Measurements from ENCODE around the gene ZNF787.
A peak's percentile ranks its signal among the peaks of the same experiment; 100 is the strongest.
"Not testable (repeated sequence)": the region's sequence is repeated elsewhere in the genome, so short reads cannot be mapped to it uniquely, and the experiment has no call there.

Gene ZNF787

GRCh38 chr19:56121180-56122167, at the start of gene ZNF787:
Gene ZNF787, minus strand, starts transcription at chr19:56121295. Its CDS starts 18,078 bp downstream, at chr19:56103217.
- DNase-seq, result peak; percentile 94 to 99 (median 96)

- DNase-seq, result no peak
Measured at GRCh38 chr19:56170261-56170660, 49.2 kb upstream of the ZNF787 start.

GRCh38 chr19:56167064-56167578, 46.0 kb upstream of the ZNF787 start:
- no peak for DNase-seq

GRCh38 chr19:56163097-56163496, 42.0 kb upstream of the ZNF787 start:
- no peak for DNase-seq

GRCh38 chr19:56162258-56162657, 41.2 kb upstream of the ZNF787 start:
- DNase-seq, result no peak

- DNase-seq, result no peak
Measured at GRCh38 chr19:56161534-56161933, 40.4 kb upstream of the ZNF787 start.

- DNase-seq, result no peak
Measured at GRCh38 chr19:56159622-56160271, 38.7 kb upstream of the ZNF787 start.

GRCh38 chr19:56159009-56159559, 38.0 kb upstream of the ZNF787 start:
- DNase-seq, result no peak

- no peak for DNase-seq
Measured at GRCh38 chr19:56158170-56158757, 37.2 kb upstream of the ZNF787 start.

- DNase-seq, result no peak
Measured at GRCh38 chr19:56156768-56157167, 35.7 kb upstream of the ZNF787 start.

GRCh38 chr19:56155124-56155687, 34.1 kb upstream of the ZNF787 start:
- peak in 1 of 4 experiments; percentile 5 for DNase-seq

- no peak for DNase-seq
Measured at GRCh38 chr19:56153507-56153906, 32.4 kb upstream of the ZNF787 start.

GRCh38 chr19:56152644-56153043, 31.5 kb upstream of the ZNF787 start:
- DNase-seq, result no peak

- no peak for DNase-seq
Measured at GRCh38 chr19:56150358-56150757, 29.3 kb upstream of the ZNF787 start.

- DNase-seq, result no peak
Measured at GRCh38 chr19:56149656-56150038, 28.6 kb upstream of the ZNF787 start.

- not testable (repeated sequence) for DNase-seq
Measured at GRCh38 chr19:56148955-56149655, 28.0 kb upstream of the ZNF787 start.

GRCh38 chr19:56148096-56148495, 27.0 kb upstream of the ZNF787 start:
- no peak for DNase-seq

GRCh38 chr19:56147307-56147706, 26.2 kb upstream of the ZNF787 start:
- DNase-seq, result no peak

- DNase-seq, result no peak
Measured at GRCh38 chr19:56146904-56147303, 25.8 kb upstream of the ZNF787 start.

GRCh38 chr19:56145698-56146097, 24.6 kb upstream of the ZNF787 start:
- DNase-seq, result no peak

- DNase-seq, result no peak
Measured at GRCh38 chr19:56144831-56145230, 23.7 kb upstream of the ZNF787 start.

GRCh38 chr19:56144376-56144775, 23.3 kb upstream of the ZNF787 start:
- no peak for DNase-seq
